ENCODE results near the gene PNMT.

PNMT gene

GRCh38 chr17:39636587-39636926, 31.7 kb upstream of the PNMT start:
- Histone ChIP-seq H3K9me3 (ENCODE audit: control insufficient read depth, low read length) (no peaks in the 10 kb centered on the region), H3K27me3 (replicated peaks; ENCODE audit: control insufficient read depth, insufficient read depth, low read length) (peaks cover 4% of the 10 kb centered on the region), H3K4me3 (ENCODE audit: low read length) (peak overlapping the region; percentile 97), H3K9ac (ENCODE audit: low read length) (peak overlapping the region; percentile 96), H3K36me3 (ENCODE audit: control insufficient read depth, insufficient read depth, low read length, severe bottlenecking) (no peaks in the 10 kb centered on the region), H3K4me1 (ENCODE audit: control insufficient read depth, insufficient read depth, low read length) (peaks cover 54% of the 10 kb centered on the region)
- no peak for DNase-seq (ENCODE audit: low read depth)

- peak within 1 kb of the TSS; percentile 96 for H3K9ac ChIP-seq (ENCODE audit: low read length)
- H3K36me3 ChIP-seq (ENCODE audit: control insufficient read depth, insufficient read depth, low read length, severe bottlenecking), result no peaks in the 10 kb centered on the region
- peak within 1 kb of the TSS; percentile 97 for H3K4me3 ChIP-seq (ENCODE audit: low read length)
- peaks cover 49% of the 10 kb centered on the region for H3K4me1 ChIP-seq (ENCODE audit: control insufficient read depth, insufficient read depth, low read length)
- peak; percentile 96 for DNase-seq (ENCODE audit: low read depth)
- no peaks in the 10 kb centered on the region for H3K27me3 ChIP-seq (replicated peaks; ENCODE audit: control insufficient read depth, insufficient read depth, low read length)
- H3K9me3 ChIP-seq (ENCODE audit: control insufficient read depth, low read length), result no peaks in the 10 kb centered on the region
Measured at GRCh38 chr17:39636927-39637736, 31.1 kb upstream of the PNMT start, which contains the start of gene STARD3. TSS of gene STARD3 (plus strand) at chr17:39637144. CDS start at chr17:39653532, 16,388 bp downstream.

- H3K9ac ChIP-seq (ENCODE audit: low read length), result no peak overlapping the region
- H3K27me3 ChIP-seq (replicated peaks; ENCODE audit: control insufficient read depth, insufficient read depth, low read length), result no peaks in the 10 kb centered on the region
- H3K9me3 ChIP-seq (ENCODE audit: control insufficient read depth, low read length), result no peaks in the 10 kb centered on the region
- H3K4me3 ChIP-seq (ENCODE audit: low read length), result peak overlapping the region; percentile 97
- H3K36me3 ChIP-seq (ENCODE audit: control insufficient read depth, insufficient read depth, low read length, severe bottlenecking), result no peaks in the 10 kb centered on the region
- no peak for DNase-seq (ENCODE audit: low read depth)
- peaks cover 41% of the 10 kb centered on the region for H3K4me1 ChIP-seq (ENCODE audit: control insufficient read depth, insufficient read depth, low read length)
Measured at GRCh38 chr17:39638317-39638716, 29.9 kb upstream of the PNMT start.

- Histone ChIP-seq H3K4me3 (ENCODE audit: low read length) (no peak overlapping the region), H3K9me3 (ENCODE audit: control insufficient read depth, low read length) (no peaks in the 10 kb centered on the region), H3K27me3 (replicated peaks; ENCODE audit: control insufficient read depth, insufficient read depth, low read length) (no peaks in the 10 kb centered on the region), H3K4me1 (ENCODE audit: control insufficient read depth, insufficient read depth, low read length) (peaks cover 34% of the 10 kb centered on the region), H3K36me3 (ENCODE audit: control insufficient read depth, insufficient read depth, low read length, severe bottlenecking) (no peaks in the 10 kb centered on the region), H3K9ac (ENCODE audit: low read length) (no peak overlapping the region)
- no peak for DNase-seq (ENCODE audit: low read depth)
Measured at GRCh38 chr17:39639043-39639442, 29.2 kb upstream of the PNMT start.

- H3K27me3 ChIP-seq (replicated peaks; ENCODE audit: control insufficient read depth, insufficient read depth, low read length), result no peaks in the 10 kb centered on the region
- no peak for DNase-seq (ENCODE audit: low read depth)
- H3K9ac ChIP-seq (ENCODE audit: low read length), result no peak overlapping the region
- H3K36me3 ChIP-seq (ENCODE audit: control insufficient read depth, insufficient read depth, low read length, severe bottlenecking), result no peaks in the 10 kb centered on the region
- H3K9me3 ChIP-seq (ENCODE audit: control insufficient read depth, low read length), result no peaks in the 10 kb centered on the region
- peaks cover 31% of the 10 kb centered on the region for H3K4me1 ChIP-seq (ENCODE audit: control insufficient read depth, insufficient read depth, low read length)
- H3K4me3 ChIP-seq (ENCODE audit: low read length), result no peak overlapping the region
Measured at GRCh38 chr17:39639566-39640458, 28.4 kb upstream of the PNMT start.

GRCh38 chr17:39640591-39641031, 27.6 kb upstream of the PNMT start:
- Histone ChIP-seq H3K4me1 (ENCODE audit: control insufficient read depth, insufficient read depth, low read length) (peaks cover 31% of the 10 kb centered on the region), H3K36me3 (ENCODE audit: control insufficient read depth, insufficient read depth, low read length, severe bottlenecking) (no peaks in the 10 kb centered on the region), H3K9ac (ENCODE audit: low read length) (no peak overlapping the region), H3K4me3 (ENCODE audit: low read length) (no peak overlapping the region), H3K9me3 (ENCODE audit: control insufficient read depth, low read length) (no peaks in the 10 kb centered on the region), H3K27me3 (replicated peaks; ENCODE audit: control insufficient read depth, insufficient read depth, low read length) (no peaks in the 10 kb centered on the region)
- no peak for DNase-seq (ENCODE audit: low read depth)

GRCh38 chr17:39641097-39641496, 27.2 kb upstream of the PNMT start:
- DNase-seq (ENCODE audit: low read depth), result no peak
- peaks cover 29% of the 10 kb centered on the region for H3K4me1 ChIP-seq (ENCODE audit: control insufficient read depth, insufficient read depth, low read length)
- H3K27me3 ChIP-seq (replicated peaks; ENCODE audit: control insufficient read depth, insufficient read depth, low read length), result no peaks in the 10 kb centered on the region
- no peak overlapping the region for H3K9ac ChIP-seq (ENCODE audit: low read length)
- H3K9me3 ChIP-seq (ENCODE audit: control insufficient read depth, low read length), result no peaks in the 10 kb centered on the region
- no peaks in the 10 kb centered on the region for H3K36me3 ChIP-seq (ENCODE audit: control insufficient read depth, insufficient read depth, low read length, severe bottlenecking)
- no peak overlapping the region for H3K4me3 ChIP-seq (ENCODE audit: low read length)

- peaks cover 22% of the 10 kb centered on the region for H3K4me1 ChIP-seq (ENCODE audit: control insufficient read depth, insufficient read depth, low read length)
- DNase-seq (ENCODE audit: low read depth), result no peak
- H3K4me3 ChIP-seq (ENCODE audit: low read length), result no peak overlapping the region
- no peaks in the 10 kb centered on the region for H3K9me3 ChIP-seq (ENCODE audit: control insufficient read depth, low read length)
- no peaks in the 10 kb centered on the region for H3K27me3 ChIP-seq (replicated peaks; ENCODE audit: control insufficient read depth, insufficient read depth, low read length)
- no peaks in the 10 kb centered on the region for H3K36me3 ChIP-seq (ENCODE audit: control insufficient read depth, insufficient read depth, low read length, severe bottlenecking)
- H3K9ac ChIP-seq (ENCODE audit: low read length), result no peak overlapping the region
Measured at GRCh38 chr17:39641883-39642282, 26.4 kb upstream of the PNMT start.

GRCh38 chr17:39642291-39643074, 25.8 kb upstream of the PNMT start:
- DNase-seq (ENCODE audit: low read depth), result no peak
- Histone ChIP-seq H3K9ac (ENCODE audit: low read length) (no peak overlapping the region), H3K4me3 (ENCODE audit: low read length) (no peak overlapping the region), H3K4me1 (ENCODE audit: control insufficient read depth, insufficient read depth, low read length) (peaks cover 22% of the 10 kb centered on the region), H3K9me3 (ENCODE audit: control insufficient read depth, low read length) (no peaks in the 10 kb centered on the region), H3K27me3 (replicated peaks; ENCODE audit: control insufficient read depth, insufficient read depth, low read length) (no peaks in the 10 kb centered on the region), H3K36me3 (ENCODE audit: control insufficient read depth, insufficient read depth, low read length, severe bottlenecking) (no peaks in the 10 kb centered on the region)

- DNase-seq (ENCODE audit: low read depth), result no peak
- H3K9ac ChIP-seq (ENCODE audit: low read length), result no peak overlapping the region
- no peaks in the 10 kb centered on the region for H3K9me3 ChIP-seq (ENCODE audit: control insufficient read depth, low read length)
- H3K4me1 ChIP-seq (ENCODE audit: control insufficient read depth, insufficient read depth, low read length), result peaks cover 16% of the 10 kb centered on the region
- no peaks in the 10 kb centered on the region for H3K27me3 ChIP-seq (replicated peaks; ENCODE audit: control insufficient read depth, insufficient read depth, low read length)
- no peak overlapping the region for H3K4me3 ChIP-seq (ENCODE audit: low read length)
- H3K36me3 ChIP-seq (ENCODE audit: control insufficient read depth, insufficient read depth, low read length, severe bottlenecking), result no peaks in the 10 kb centered on the region
Measured at GRCh38 chr17:39643271-39643670, 25.0 kb upstream of the PNMT start.

- no peaks in the 10 kb centered on the region for H3K4me1 ChIP-seq (ENCODE audit: control insufficient read depth, insufficient read depth, low read length)
- H3K36me3 ChIP-seq (ENCODE audit: control insufficient read depth, insufficient read depth, low read length, severe bottlenecking), result no peaks in the 10 kb centered on the region
- H3K9ac ChIP-seq (ENCODE audit: low read length), result no peak overlapping the region
- H3K27me3 ChIP-seq (replicated peaks; ENCODE audit: control insufficient read depth, insufficient read depth, low read length), result no peaks in the 10 kb centered on the region
- no peak for DNase-seq (ENCODE audit: low read depth)
- no peaks in the 10 kb centered on the region for H3K9me3 ChIP-seq (ENCODE audit: control insufficient read depth, low read length)
- no peak overlapping the region for H3K4me3 ChIP-seq (ENCODE audit: low read length)
Measured at GRCh38 chr17:39647256-39647655, 21.0 kb upstream of the PNMT start.
